Activated CD4-positive, alpha-beta T cell treated with anti-CD3 and anti-CD28 coated beads, Interleukin-2, amount 10 ng/mL, durations not matched to agents 24 days and 14 days (primary cell): ENCODE data around the gene KCNA10. TPM values are rescaled to one million over a fixed set of nuclear protein-coding genes. Genes with fewer than 3 reads are reported as not detected.
A peak's percentile ranks its signal among the peaks of the same experiment; 100 is the strongest.

Experiments used
- DNase-seq: peaks from one replicate; pipeline ENCODE4 v3.0.0; 2022
- H3K27ac Mint-ChIP-seq: one replicate; pipeline ENCODE4 v1.8.0; 2022; ENCODE audit warnings: mild to moderate bottlenecking, mixed read lengths
- H3K27me3 Mint-ChIP-seq: one replicate; pipeline ENCODE4 v1.8.0; 2022; ENCODE audit warnings: mixed read lengths
- H3K36me3 Mint-ChIP-seq: one replicate; pipeline ENCODE4 v1.8.0; 2022; ENCODE audit warnings: low read depth, mild to moderate bottlenecking, mixed read lengths
- H3K4me1 Mint-ChIP-seq: one replicate; pipeline ENCODE4 v1.8.0; 2021; ENCODE audit warnings: mixed read lengths
- H3K4me3 Mint-ChIP-seq: one replicate; pipeline ENCODE4 v1.8.0; 2022; ENCODE audit warnings: mild to moderate bottlenecking, moderate library complexity, mixed read lengths
- H3K9me3 Mint-ChIP-seq: one replicate; pipeline ENCODE4 v1.8.0; 2021; ENCODE audit warnings: mixed read lengths
- intact Hi-C: fragments of 100-400 bp; cut with micrococcal nuclease; formaldehyde crosslinking; loops from one replicate; pipeline ENCODE4 v1.15.1; 2023
- total RNA-seq: library from RNA; stranded (reverse); gene quantifications from 2 replicates; pipeline ENCODE4 v1.2.3, GENCODE V29; 2022

KCNA10 gene
- total RNA-seq = not detected in 2 replicates

GRCh38 chr1:110519125-110519810 is at the start of gene KCNA10:
KCNA10 (minus strand) TSS chr1:110519175; CDS start chr1:110518787, 388 bp downstream.
- H3K9me3 Mint-ChIP-seq = no peaks in the 10 kb centered on the region
- H3K36me3 Mint-ChIP-seq = no peaks in the 10 kb centered on the region
- peaks cover 25% of the 10 kb centered on the region for H3K27me3 Mint-ChIP-seq
- no peak within 1 kb of the TSS for H3K4me3 Mint-ChIP-seq
- H3K4me1 Mint-ChIP-seq = peaks cover under 1% of the 10 kb centered on the region
- H3K27ac Mint-ChIP-seq = no peak within 1 kb of the TSS
- no peak for DNase-seq
- intact Hi-C loops = no loop called here

- no peaks in the 10 kb centered on the region for H3K36me3 Mint-ChIP-seq
- DNase-seq = no peak
- H3K27ac Mint-ChIP-seq = no peak overlapping the region
- intact Hi-C loops = no loop called here
- H3K4me3 Mint-ChIP-seq = no peak overlapping the region
- H3K27me3 Mint-ChIP-seq = peaks cover 46% of the 10 kb centered on the region
- H3K4me1 Mint-ChIP-seq = no peaks in the 10 kb centered on the region
- H3K9me3 Mint-ChIP-seq = no peaks in the 10 kb centered on the region
Measured at GRCh38 chr1:110566836-110567235, 47.9 kb upstream of the KCNA10 start.

GRCh38 chr1:110565565-110565964 is 46.6 kb upstream of the KCNA10 start:
- H3K27ac Mint-ChIP-seq = no peak overlapping the region
- H3K4me3 Mint-ChIP-seq = no peak overlapping the region
- no peaks in the 10 kb centered on the region for H3K4me1 Mint-ChIP-seq
- intact Hi-C loops = no loop called here
- H3K27me3 Mint-ChIP-seq = peaks cover 36% of the 10 kb centered on the region
- no peaks in the 10 kb centered on the region for H3K9me3 Mint-ChIP-seq
- H3K36me3 Mint-ChIP-seq = no peaks in the 10 kb centered on the region
- no peak for DNase-seq

GRCh38 chr1:110563089-110563488 is 44.1 kb upstream of the KCNA10 start:
- DNase-seq = no peak
- no peaks in the 10 kb centered on the region for H3K9me3 Mint-ChIP-seq
- H3K27ac Mint-ChIP-seq = no peak overlapping the region
- peaks cover 33% of the 10 kb centered on the region for H3K27me3 Mint-ChIP-seq
- no peaks in the 10 kb centered on the region for H3K36me3 Mint-ChIP-seq
- intact Hi-C loops = no loop called here
- no peak overlapping the region for H3K4me3 Mint-ChIP-seq
- no peaks in the 10 kb centered on the region for H3K4me1 Mint-ChIP-seq

GRCh38 chr1:110561596-110561995 is 42.6 kb upstream of the KCNA10 start:
- no peak for DNase-seq
- H3K4me3 Mint-ChIP-seq = no peak overlapping the region
- intact Hi-C loops = no loop called here
- no peak overlapping the region for H3K27ac Mint-ChIP-seq
- H3K27me3 Mint-ChIP-seq = peaks cover 36% of the 10 kb centered on the region
- no peaks in the 10 kb centered on the region for H3K4me1 Mint-ChIP-seq
- H3K36me3 Mint-ChIP-seq = no peaks in the 10 kb centered on the region
- H3K9me3 Mint-ChIP-seq = no peaks in the 10 kb centered on the region

- intact Hi-C loops = loop anchor here (10.0 kb wide), 1 partner anchor 226 kb away; no protein-coding TSS in a partner anchor
- H3K9me3 Mint-ChIP-seq = no peaks in the 10 kb centered on the region
- H3K27ac Mint-ChIP-seq = no peak overlapping the region
- H3K4me1 Mint-ChIP-seq = no peaks in the 10 kb centered on the region
- peaks cover 47% of the 10 kb centered on the region for H3K27me3 Mint-ChIP-seq
- DNase-seq = no peak
- H3K36me3 Mint-ChIP-seq = no peaks in the 10 kb centered on the region
- H3K4me3 Mint-ChIP-seq = no peak overlapping the region
Measured at GRCh38 chr1:110559157-110559556, 40.2 kb upstream of the KCNA10 start.

- Mint-ChIP-seq H3K27me3 (peaks cover 56% of the 10 kb centered on the region), H3K27ac (no peak overlapping the region), H3K4me1 (no peaks in the 10 kb centered on the region), H3K9me3 (no peaks in the 10 kb centered on the region), H3K36me3 (no peaks in the 10 kb centered on the region), H3K4me3 (no peak overlapping the region)
- intact Hi-C loops = loop anchor here (2.0 to 10.0 kb wide), 2 partner anchors 57 to 227 kb away; no protein-coding TSS in a partner anchor
- DNase-seq = no peak
Measured at GRCh38 chr1:110557481-110557880, 38.5 kb upstream of the KCNA10 start.

- no peaks in the 10 kb centered on the region for H3K9me3 Mint-ChIP-seq
- intact Hi-C loops = loop anchor here (2.0 to 10.0 kb wide), 2 partner anchors 58 to 228 kb away; no protein-coding TSS in a partner anchor
- no peak overlapping the region for H3K27ac Mint-ChIP-seq
- no peaks in the 10 kb centered on the region for H3K36me3 Mint-ChIP-seq
- H3K4me3 Mint-ChIP-seq = no peak overlapping the region
- peaks cover 62% of the 10 kb centered on the region for H3K27me3 Mint-ChIP-seq
- no peak for DNase-seq
- no peaks in the 10 kb centered on the region for H3K4me1 Mint-ChIP-seq
Measured at GRCh38 chr1:110556471-110556807, 37.5 kb upstream of the KCNA10 start.

- intact Hi-C loops = loop anchor here (2.0 to 10.0 kb wide), 2 partner anchors 59 to 229 kb away; no protein-coding TSS in a partner anchor
- H3K36me3 Mint-ChIP-seq = no peaks in the 10 kb centered on the region
- no peak overlapping the region for H3K4me3 Mint-ChIP-seq
- H3K4me1 Mint-ChIP-seq = no peaks in the 10 kb centered on the region
- DNase-seq = no peak
- H3K27me3 Mint-ChIP-seq = peaks cover 65% of the 10 kb centered on the region
- H3K9me3 Mint-ChIP-seq = no peaks in the 10 kb centered on the region
- H3K27ac Mint-ChIP-seq = no peak overlapping the region
Measured at GRCh38 chr1:110555807-110556470, 37.0 kb upstream of the KCNA10 start.

GRCh38 chr1:110554871-110555801 is 36.2 kb upstream of the KCNA10 start:
- intact Hi-C loops = loop anchor here (10.0 kb wide), 1 partner anchor 230 kb away; no protein-coding TSS in a partner anchor
- H3K27me3 Mint-ChIP-seq = peaks cover 67% of the 10 kb centered on the region
- H3K4me1 Mint-ChIP-seq = no peaks in the 10 kb centered on the region
- H3K9me3 Mint-ChIP-seq = no peaks in the 10 kb centered on the region
- DNase-seq = peak; percentile 86
- no peak overlapping the region for H3K27ac Mint-ChIP-seq
- no peak overlapping the region for H3K4me3 Mint-ChIP-seq
- H3K36me3 Mint-ChIP-seq = no peaks in the 10 kb centered on the region

- intact Hi-C loops = loop anchor here (10.0 kb wide), 1 partner anchor 233 kb away; no protein-coding TSS in a partner anchor
- peaks cover 50% of the 10 kb centered on the region for H3K27me3 Mint-ChIP-seq
- H3K4me3 Mint-ChIP-seq = no peak overlapping the region
- H3K27ac Mint-ChIP-seq = no peak overlapping the region
- H3K9me3 Mint-ChIP-seq = no peaks in the 10 kb centered on the region
- H3K36me3 Mint-ChIP-seq = no peaks in the 10 kb centered on the region
- DNase-seq = no peak
- H3K4me1 Mint-ChIP-seq = no peaks in the 10 kb centered on the region
Measured at GRCh38 chr1:110551278-110551809, 32.4 kb upstream of the KCNA10 start.

- H3K27ac Mint-ChIP-seq = no peak overlapping the region
- peaks cover 45% of the 10 kb centered on the region for H3K27me3 Mint-ChIP-seq
- no peaks in the 10 kb centered on the region for H3K4me1 Mint-ChIP-seq
- no peaks in the 10 kb centered on the region for H3K9me3 Mint-ChIP-seq
- no peak for DNase-seq
- intact Hi-C loops = loop anchor here (10.0 kb wide), 1 partner anchor 235 kb away; no protein-coding TSS in a partner anchor
- no peak overlapping the region for H3K4me3 Mint-ChIP-seq
- H3K36me3 Mint-ChIP-seq = no peaks in the 10 kb centered on the region
Measured at GRCh38 chr1:110549831-110550230, 30.9 kb upstream of the KCNA10 start.

GRCh38 chr1:110548381-110548780 is 29.4 kb upstream of the KCNA10 start:
- no peak for DNase-seq
- H3K36me3 Mint-ChIP-seq = no peaks in the 10 kb centered on the region
- peaks cover 35% of the 10 kb centered on the region for H3K27me3 Mint-ChIP-seq
- H3K4me1 Mint-ChIP-seq = no peaks in the 10 kb centered on the region
- no peaks in the 10 kb centered on the region for H3K9me3 Mint-ChIP-seq
- H3K4me3 Mint-ChIP-seq = no peak overlapping the region
- H3K27ac Mint-ChIP-seq = no peak overlapping the region
- intact Hi-C loops = no loop called here
